Activated CD8-positive, alpha-beta memory T cell treated with anti-CD3 and anti-CD28 coated beads for 36 hours (primary cell): ENCODE measurements around the gene ITGB2. TPM values are rescaled to one million over a fixed set of nuclear protein-coding genes. Genes with fewer than 3 reads are reported as not detected.

Experiments used
- CTCF ChIA-PET: fragments of 350-600 bp; sonication (Branson Sonifier 250); formaldehyde crosslinking; loops from one replicate; lab custom pipeline; 2021; ENCODE audit warnings: antibody characterized with exemption; lab: Charles Lee
- POLR2A ChIA-PET: fragments of 350-600 bp; sonication (Branson Sonifier 250); formaldehyde crosslinking; loops from one replicate; lab custom pipeline; 2021; ENCODE audit warnings: antibody characterized with exemption; lab: Charles Lee
- total RNA-seq, 2 experiments: library from RNA; stranded (reverse); gene quantifications; one replicate each; pipeline ENCODE4 v1.2.3, GENCODE V29; 2021

The ITGB2 gene
- total RNA-seq, 2 experiments from 2014 or later: 197 to 216 TPM

GRCh38 chr21:44947111-44947929 is 26.6 kb upstream of the ITGB2 start:
- CTCF ChIA-PET: interaction anchor here (1.4 to 4.6 kb wide), 4 partner anchors 20 to 191 kb away, joined by 3 to 59 read pairs (median 24); no protein-coding TSS in a partner anchor
- POLR2A ChIA-PET: no interaction called here

- POLR2A ChIA-PET: no interaction called here
- CTCF ChIA-PET: interaction anchor here (4.6 kb wide), 1 partner anchor 191 kb away, joined by 59 read pairs; no protein-coding TSS in a partner anchor
These were observed 25.7 kb upstream of the ITGB2 start for GRCh38 chr21:44946254-44947041.

DNA sequence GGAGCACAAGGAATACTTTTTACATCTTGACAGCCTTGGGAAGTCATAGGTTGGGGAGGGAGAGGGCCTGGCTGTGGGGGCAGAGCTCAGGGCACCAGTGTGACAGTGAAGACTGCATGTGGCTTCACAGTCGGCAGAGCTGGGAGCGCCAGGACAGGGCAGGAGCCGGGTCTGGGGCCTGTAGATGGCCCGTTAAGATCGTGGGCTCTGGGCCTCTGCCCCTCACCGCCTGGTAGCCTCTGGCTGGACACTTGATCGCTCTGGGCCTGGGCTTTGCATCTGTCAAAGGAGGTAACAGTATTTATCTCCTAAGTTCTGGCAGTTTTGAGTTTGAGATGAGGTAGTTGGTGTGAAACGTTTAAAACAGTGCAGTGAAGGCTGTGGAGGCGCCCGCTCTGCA is 23.9 kb upstream of the ITGB2 start:
- POLR2A ChIA-PET: no interaction called here
- CTCF ChIA-PET: interaction anchor here (1.5 to 2.2 kb wide), 3 partner anchors 184 to 194 kb away, joined by 6 read pairs; no protein-coding TSS in a partner anchor

- ChIA-PET CTCF (interaction anchor here (1.1 to 2.2 kb wide), 5 partner anchors 11 to 194 kb away, joined by 3 to 6 read pairs (median 6); no protein-coding TSS in a partner anchor), POLR2A (no interaction called here)
These were observed 23.2 kb upstream of the ITGB2 start for GRCh38 chr21:44943686-44944550.

- POLR2A ChIA-PET: no interaction called here
- CTCF ChIA-PET: interaction anchor here (1.1 to 2.2 kb wide), 3 partner anchors 11 to 195 kb away, joined by 3 to 6 read pairs (median 6); no protein-coding TSS in a partner anchor
These were observed 22.4 kb upstream of the ITGB2 start for GRCh38 chr21:44943005-44943685.

GRCh38 chr21:44942566-44942965 is 21.9 kb upstream of the ITGB2 start:
- ChIA-PET POLR2A (no interaction called here), CTCF (interaction anchor here (1.1 to 2.2 kb wide), 5 partner anchors 9 to 195 kb away, joined by 3 to 6 read pairs (median 4); no protein-coding TSS in a partner anchor)

DNA sequence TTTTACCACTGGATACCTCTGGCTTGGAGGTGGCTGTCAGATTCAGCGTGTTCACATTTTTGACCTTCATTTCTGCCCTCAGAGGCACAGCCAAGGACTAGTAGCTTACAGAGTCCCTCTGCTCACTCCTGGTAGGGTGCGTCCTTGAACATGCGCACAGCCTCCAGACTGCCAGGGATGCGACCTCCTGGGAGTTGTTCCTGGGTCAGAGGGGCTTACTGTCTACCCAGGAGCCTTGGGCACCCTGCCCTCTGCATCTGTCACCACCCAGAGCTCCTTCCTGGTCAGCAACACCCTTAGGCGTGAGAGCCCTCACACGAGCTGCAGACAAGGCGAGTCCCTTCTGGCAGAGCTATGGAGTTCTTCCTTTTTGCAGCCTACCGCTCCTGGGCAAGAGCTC is 20.9 kb upstream of the ITGB2 start:
- ChIA-PET POLR2A (interaction anchor here (0.6 to 1.8 kb wide), 2 partner anchors 10 to 14 kb away, joined by 3 to 7 read pairs; no protein-coding TSS in a partner anchor), CTCF (interaction anchor here (0.7 to 2.4 kb wide), 8 partner anchors 8 to 198 kb away, joined by 3 to 16 read pairs (median 4); partner anchors contain the start of gene UBE2G2)

GRCh38 chr21:44940116-44940631 is 19.5 kb upstream of the ITGB2 start:
- POLR2A ChIA-PET: interaction anchor here (0.6 to 1.8 kb wide), 6 partner anchors 12 to 67 kb away, joined by 3 to 7 read pairs (median 3); partner anchors contain the start of gene PTTG1IP
- CTCF ChIA-PET: interaction anchor here (0.6 to 2.4 kb wide), 9 partner anchors 9 to 197 kb away, joined by 3 to 16 read pairs (median 3); partner anchors contain the start of gene UBE2G2

DNA sequence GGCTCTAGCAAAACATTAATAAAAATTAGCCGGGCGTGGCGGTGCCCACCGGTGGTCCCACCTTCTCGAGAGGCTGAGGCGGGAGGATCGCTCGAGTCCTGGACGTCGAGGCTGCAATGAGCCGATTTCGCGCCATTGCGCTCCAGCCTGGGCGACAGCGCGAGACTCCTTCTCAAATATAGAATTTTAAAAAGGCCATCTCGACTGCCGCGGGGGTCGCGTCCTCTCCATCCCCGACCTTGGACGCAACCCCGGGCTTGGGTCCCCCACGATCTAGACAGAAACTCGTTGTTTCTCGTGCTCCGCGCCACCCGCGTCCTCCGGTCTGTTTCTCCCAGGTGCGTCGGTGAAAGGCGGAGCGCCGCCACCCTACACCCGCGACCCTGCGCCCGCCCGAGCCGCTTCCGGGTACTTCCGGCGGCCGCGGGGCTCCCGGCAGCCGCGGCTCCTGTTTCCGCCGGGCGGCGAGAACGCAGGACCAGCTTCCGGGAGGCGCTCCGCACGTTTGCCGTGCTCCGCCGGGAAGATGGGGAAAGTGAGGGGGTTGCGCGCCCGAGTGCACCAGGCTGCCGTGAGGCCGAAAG is 18.9 kb upstream of the ITGB2 start, which contains the start of gene SLX9:
TSS of gene SLX9 (plus strand) at position 498 of the 584 bp plus-strand sequence. CDS start at position 527, 29 bp downstream.
- ChIA-PET CTCF (interaction anchor here (1.0 to 2.4 kb wide), 8 partner anchors 10 to 197 kb away, joined by 3 to 16 read pairs (median 3); partner anchors contain the start of gene UBE2G2), POLR2A (interaction anchor here (0.6 to 1.8 kb wide), 6 partner anchors 12 to 168 kb away, joined by 3 to 7 read pairs (median 4); partner anchors contain the start of gene PTTG1IP)

DNA sequence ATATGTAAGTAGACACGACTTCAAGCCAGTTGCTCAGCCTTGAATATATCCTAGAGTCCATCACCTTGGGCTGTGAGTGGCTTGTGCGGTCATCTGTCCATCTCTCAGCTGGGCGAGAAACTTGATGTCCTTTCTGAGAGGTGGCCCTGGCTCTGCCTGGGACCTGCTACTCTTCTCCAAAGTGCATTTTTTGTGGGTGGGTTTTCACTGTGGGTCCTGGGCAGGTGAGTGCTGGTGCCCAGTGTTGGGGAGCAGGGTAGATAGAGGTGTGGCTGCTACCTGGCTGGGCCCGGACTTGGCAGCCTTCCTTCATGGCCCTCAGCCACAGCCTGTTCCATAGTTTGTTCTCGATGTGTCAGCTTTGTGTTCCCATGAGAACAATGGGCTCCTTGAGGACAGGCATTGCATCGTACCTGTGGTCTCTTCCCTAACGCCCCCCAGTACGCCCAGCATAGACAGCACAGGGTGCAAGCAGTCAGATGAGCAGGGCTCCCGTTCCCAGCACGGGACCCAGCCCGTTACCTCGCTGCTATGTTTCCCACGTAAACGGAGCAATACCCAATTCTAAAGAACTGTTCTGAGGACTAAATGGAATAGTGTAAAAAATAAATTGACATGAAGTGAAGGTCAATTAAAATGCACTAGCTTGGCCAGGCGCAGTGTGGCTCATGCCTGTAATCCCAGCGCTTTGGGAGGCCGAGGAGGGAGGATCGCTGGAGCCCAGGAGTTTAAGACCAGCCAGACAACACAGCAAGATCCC is 18.3 kb upstream of the ITGB2 start:
- POLR2A ChIA-PET: interaction anchor here (0.6 to 1.5 kb wide), 5 partner anchors 13 to 169 kb away, joined by 3 to 5 read pairs (median 3); partner anchors contain the start of gene PTTG1IP
- CTCF ChIA-PET: interaction anchor here (1.0 to 2.0 kb wide), 3 partner anchors 12 to 189 kb away, joined by 3 to 6 read pairs (median 3); no protein-coding TSS in a partner anchor

- POLR2A ChIA-PET: no interaction called here
- CTCF ChIA-PET: interaction anchor here (0.6 kb wide), 1 partner anchor 142 kb away, joined by 3 read pairs; no protein-coding TSS in a partner anchor
These were observed 14.8 kb upstream of the ITGB2 start for GRCh38 chr21:44935533-44935927.

DNA sequence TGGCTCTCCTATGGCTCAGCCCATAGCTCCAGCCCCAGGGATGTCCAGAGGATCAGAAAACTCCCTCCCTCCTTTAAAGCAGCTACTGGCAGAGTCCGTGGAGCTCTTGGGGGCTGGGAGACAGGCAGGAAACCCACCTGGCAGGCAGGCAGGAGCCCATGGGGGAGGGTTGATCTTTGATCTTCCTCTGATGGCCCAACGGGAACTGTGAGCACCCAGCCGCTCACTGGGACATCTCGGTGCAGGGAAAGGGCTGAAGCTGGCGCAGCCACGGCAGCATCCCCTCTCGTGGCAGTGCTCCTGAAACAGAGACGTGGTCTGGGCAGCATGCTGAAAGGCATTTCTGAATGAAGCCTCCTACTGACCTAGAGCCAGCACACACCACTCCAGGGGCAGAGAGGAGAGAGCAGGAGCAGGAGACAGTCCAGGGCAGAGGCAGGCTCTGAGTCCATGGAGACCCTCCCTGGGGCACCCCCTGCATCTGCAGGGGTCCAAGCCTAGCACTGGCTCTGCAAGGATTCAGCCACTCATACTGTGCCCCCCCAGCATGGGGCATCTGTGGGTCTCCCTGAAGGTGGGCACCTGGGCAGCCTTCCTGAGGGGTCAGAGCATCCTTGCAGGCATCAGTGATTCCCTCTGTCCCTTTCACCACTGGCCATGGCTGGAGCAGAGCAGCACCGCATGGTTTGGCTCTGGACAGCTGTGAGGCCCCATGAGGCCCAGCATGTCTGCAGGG is 14.3 kb upstream of the ITGB2 start:
- ChIA-PET POLR2A (no interaction called here), CTCF (no interaction called here)

DNA sequence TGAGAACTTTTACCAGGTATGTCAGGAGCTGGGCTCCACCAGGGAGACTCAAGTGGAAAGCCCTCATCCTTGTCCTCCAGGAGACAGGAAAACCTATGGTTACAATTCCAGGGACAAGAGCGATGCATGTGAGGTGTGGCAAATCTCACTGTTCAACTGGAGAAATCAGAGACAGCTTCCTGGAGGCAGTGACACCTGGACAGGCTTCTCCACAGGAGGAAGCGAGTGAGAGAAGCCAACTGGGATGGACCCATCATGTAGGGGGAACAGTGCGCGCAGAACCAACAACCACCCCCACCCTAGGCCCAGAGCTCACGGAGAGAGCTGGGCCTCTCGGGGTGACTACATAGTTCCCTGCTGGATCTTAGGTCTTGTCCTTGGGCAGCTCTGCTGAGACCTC is 13.6 kb upstream of the ITGB2 start:
- CTCF ChIA-PET: no interaction called here
- POLR2A ChIA-PET: no interaction called here

GRCh38 chr21:44933918-44934260 is 13.2 kb upstream of the ITGB2 start:
- POLR2A ChIA-PET: no interaction called here
- CTCF ChIA-PET: interaction anchor here (0.9 to 3.4 kb wide), 4 partner anchors 8 to 50 kb away, joined by 4 to 27 read pairs (median 8); no protein-coding TSS in a partner anchor

DNA sequence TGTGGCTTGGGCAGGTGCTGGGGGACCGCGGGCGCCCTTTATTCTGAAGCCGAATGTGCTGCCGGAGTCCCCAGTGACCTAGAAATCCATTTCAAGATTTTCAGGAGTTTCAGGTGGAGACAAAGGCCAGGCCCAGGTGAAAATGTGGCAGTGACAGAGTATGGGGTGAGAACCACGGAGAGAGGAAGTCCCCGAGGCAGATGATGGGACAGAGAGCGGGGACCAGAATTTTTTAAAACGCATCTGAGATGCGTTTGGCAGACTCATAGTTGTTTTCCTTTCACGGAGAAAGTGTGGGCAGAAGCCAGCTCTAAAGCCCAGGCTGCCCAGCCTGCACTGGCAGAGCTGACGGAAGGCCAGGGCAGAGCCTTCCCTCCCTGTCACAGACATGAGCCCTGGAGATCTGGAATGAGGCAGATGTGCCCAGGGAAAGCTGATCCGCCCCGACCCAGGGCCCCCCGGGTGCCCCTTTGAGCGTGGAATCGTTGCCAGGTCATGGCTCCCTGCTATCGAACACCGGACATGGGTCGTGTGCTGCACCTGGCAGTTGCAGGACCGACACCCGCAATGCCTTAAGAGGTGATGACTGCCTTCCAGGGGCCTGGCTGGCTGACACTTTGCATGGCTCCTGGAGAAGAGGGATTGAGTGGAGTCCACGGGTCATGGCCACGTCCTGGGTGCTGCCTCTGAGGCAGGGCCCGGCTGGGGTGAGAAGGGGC is 12.7 kb upstream of the ITGB2 start:
- CTCF ChIA-PET: interaction anchor here (0.8 to 3.4 kb wide), 11 partner anchors 8 to 144 kb away, joined by 3 to 27 read pairs (median 4); partner anchors contain the start of genes PTTG1IP and UBE2G2
- POLR2A ChIA-PET: no interaction called here
